GM18505 (cell line): ENCODE results near the gene RAPGEF2.
"Not testable (repeated sequence)": the region's sequence is repeated elsewhere in the genome, so short reads cannot be mapped to it uniquely, and the experiment has no call there.

Source experiments
- ATAC-seq: cut with Tn5 transposase; IDR thresholded peaks from one replicate; pipeline ENCODE4 v1.9.1; 2021; ENCODE audit not compliant: unreplicated experiment
- POLR2A ChIP-seq: IDR thresholded peaks from 4 replicates; pipeline ENCODE4 v1.6.1; 2011; ENCODE audit warnings: borderline replicate concordance; ENCODE audit not compliant: insufficient read depth, insufficient read length; ENCODE audit errors: extremely low read depth

RAPGEF2 gene

GRCh38 chr4:159077702-159078495, 25.0 kb upstream of the RAPGEF2 start:
- no peak for TF ChIP-seq POLR2A

DNA sequence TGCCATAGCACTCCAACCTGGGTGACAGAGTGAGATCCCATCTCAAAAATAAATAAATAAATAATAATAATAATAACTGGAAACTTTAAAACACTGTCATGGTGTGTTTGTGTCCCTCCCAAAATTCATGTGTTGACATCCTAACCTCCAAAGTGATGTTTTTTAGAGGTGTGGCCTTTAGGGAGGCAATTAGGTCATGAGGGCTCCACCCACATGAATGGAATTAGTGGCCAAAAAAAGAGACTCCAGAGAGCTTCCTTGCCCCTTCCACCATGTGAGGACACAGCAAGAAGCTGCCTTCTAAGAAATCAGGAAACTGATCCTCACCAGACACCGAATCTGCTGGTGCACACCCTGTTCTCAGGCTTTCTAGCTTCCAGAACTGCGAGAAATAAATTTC, 23.8 kb upstream of the RAPGEF2 start:
- ATAC-seq, result no peak
- no peak for TF ChIP-seq POLR2A

More at GRCh38 chr4:159077702-159078495, 25.0 kb upstream of the RAPGEF2 start:
- ATAC-seq, result peak; percentile 93

DNA sequence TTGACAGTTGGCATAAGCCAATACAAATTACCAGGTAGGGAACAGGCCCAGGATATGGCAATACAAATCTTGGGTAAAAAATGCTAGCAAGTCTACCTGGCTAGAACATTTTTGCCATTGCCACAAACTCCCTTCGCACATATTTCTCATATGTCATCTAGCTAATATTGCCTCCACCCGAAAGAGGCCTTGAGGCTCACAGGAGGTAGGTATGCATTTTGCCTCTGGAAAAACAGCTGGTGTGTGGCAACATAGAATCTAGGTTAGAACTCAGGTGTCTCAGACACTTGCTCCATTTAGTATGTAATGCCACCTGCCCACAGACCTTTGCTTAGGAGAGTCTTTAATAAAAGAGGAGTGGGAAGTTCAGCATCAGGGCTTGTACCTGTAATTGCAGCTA, 16.3 kb upstream of the RAPGEF2 start:
- no peak for ATAC-seq
- TF ChIP-seq POLR2A, result no peak

DNA sequence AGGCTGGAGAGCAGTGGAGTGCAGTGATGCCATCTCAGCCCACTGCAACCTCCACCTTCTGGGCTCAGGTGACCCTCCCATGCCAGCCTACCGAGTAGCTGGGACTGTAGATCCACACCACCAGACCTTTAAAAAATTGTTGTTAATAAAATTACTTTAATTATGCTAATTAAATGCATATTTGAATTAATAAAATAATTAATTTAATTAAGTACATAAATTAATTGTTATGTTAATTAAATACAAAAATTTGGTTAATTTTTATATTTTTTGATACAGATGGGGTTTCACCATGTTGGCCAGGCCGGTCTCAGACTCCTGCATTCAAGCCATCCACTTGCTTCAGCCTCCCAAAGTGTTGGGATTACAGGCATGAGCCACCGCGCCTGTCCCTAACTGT, 12.6 kb upstream of the RAPGEF2 start:
- ATAC-seq, result no peak

GRCh38 chr4:159094156-159094555, 8.7 kb upstream of the RAPGEF2 start:
- ATAC-seq, result not testable (repeated sequence)

More for the DNA sequence above, 12.6 kb upstream of the RAPGEF2 start:
- no peak for TF ChIP-seq POLR2A

DNA sequence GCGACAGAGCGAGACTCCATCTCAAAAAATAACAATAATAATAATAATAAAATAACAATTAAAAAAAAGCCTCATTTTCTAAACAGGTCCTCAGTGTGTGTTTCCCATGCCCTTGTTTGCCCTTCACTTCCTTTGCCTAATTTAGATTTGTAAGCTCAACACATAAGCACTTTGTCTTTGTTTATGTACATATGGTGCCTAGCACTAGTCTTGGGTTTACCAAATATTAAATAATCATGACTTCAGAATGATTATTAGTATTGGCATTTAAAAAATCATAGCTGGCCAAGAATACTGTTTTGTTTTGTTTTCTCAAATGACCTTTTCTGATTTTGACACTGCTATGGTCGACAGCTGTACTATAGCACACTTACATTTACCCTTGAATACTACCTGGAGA, 6.4 kb upstream of the RAPGEF2 start:
- TF ChIP-seq POLR2A, result no peak
- ATAC-seq, result no peak

DNA sequence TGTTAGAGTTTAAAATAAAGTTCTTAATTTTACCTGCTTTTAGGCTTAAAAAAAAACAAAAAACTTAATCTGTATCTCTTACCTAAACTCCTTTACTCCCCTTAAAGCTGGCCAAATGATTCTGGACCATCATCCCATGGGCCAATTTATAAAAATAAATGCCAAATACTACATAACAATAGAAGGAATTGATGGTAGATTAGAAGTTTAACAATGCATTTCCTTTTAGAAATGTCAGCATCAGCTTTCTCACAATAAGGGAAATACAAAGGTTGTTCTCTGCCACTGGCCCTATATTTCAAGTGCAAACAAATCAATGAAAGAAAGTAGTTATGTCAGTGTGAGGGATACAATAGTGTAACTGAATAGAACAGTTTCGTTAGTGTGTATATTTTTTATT, 5.7 kb upstream of the RAPGEF2 start:
- no peak for TF ChIP-seq POLR2A
- no peak for ATAC-seq

DNA sequence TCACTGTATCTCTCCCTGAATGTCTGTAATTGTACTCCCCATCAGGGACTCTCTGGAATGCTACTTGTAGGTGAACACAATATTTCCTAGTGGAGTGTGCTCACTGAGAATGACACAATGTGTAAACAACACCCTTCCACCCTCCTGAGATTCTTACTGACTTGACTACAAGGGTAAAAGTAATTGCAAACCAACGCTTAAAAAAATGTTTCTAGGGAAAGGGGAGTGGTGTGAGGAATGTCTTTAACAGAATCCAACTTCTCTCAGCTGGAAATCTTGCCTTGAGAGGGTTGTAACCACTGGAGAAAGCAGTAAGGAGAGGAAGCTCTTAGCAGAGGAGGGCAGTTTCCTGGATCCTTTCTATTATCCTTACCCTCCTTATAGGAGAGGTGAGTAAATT, 5.1 kb upstream of the RAPGEF2 start:
- ATAC-seq, result no peak
- no peak for TF ChIP-seq POLR2A

DNA sequence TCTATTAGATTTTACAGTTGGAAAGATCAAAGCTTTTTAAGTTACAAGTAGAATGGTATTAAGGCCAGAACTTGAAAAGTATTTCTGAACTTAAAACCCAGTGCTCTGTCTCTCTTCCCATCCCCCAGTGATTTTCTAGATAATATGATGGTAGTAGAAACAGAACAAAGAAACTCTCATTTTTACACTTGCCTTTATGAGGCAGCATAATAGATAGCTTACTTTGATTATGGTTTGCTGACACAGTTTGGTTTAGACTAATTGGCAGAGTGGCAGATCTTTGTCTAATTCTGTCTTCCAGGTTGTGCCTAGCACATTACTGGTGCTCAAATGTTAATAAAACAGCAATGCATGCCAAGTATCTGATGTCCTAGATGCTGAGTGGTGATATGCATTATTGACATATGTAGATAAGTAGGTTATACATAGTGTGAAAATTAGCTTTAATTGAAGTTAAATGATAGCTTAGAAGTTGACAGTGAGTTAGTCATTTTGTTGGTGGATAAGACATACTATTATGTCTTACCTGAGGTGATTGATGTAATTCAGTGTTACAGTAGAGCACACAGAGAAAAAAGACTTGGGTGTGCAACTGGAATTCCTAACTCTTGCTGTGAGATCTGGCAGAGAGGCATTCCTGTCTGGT, 4.3 kb upstream of the RAPGEF2 start:
- no peak for TF ChIP-seq POLR2A
- ATAC-seq, result no peak

DNA sequence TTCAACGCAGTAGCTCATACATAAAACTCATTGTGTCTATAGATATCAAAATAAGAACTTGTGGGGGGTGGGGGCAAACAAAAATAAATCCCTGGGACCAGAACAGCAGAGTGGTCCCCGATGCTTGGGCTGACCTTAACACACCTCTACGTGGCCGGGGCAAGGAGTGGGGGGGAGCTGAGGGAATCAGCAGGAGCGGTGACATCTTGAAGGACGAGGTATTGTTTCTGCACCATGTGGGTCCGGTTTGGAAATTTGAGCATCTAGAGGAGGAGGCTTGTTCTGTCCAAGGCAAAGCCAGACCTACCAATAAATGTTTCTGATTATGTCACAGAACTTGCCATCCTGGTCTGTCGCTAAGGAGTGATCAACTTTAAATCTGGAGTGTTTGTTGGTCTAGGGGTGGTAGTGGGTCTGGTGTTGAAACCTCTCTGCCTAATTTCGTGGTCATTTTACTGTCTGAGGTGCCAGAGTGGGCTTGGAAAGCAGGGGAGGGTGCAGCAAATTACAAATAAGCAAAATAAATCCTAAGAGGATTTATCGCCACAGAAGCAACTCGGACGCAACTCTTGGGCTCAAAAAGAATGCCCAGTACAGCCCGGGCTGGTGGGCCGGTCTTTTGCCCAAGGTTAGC, 774 bp upstream of the RAPGEF2 start:
- ATAC-seq, result no peak
- TF ChIP-seq POLR2A, result no peak

GRCh38 chr4:159103384-159103990, 608 bp downstream of the RAPGEF2 start:
- peak; percentile 29 for ATAC-seq
- peak; percentile 39 for TF ChIP-seq POLR2A

GRCh38 chr4:159104694-159105414, 2.0 kb downstream of the RAPGEF2 start:
- TF ChIP-seq POLR2A, result no peak

GRCh38 chr4:159105761-159106243, 2.9 kb downstream of the RAPGEF2 start:
- no peak for TF ChIP-seq POLR2A
- no peak for ATAC-seq

More at GRCh38 chr4:159104694-159105414, 2.0 kb downstream of the RAPGEF2 start:
- no peak for ATAC-seq
